Breast epithelium (tissue), 4 donors: ENCODE data around the gene CD8B2. TPM values are rescaled to one million over a fixed set of nuclear protein-coding genes. Genes with fewer than 3 reads are reported as not detected.
"Not testable (repeated sequence)": the region's sequence is repeated elsewhere in the genome, so short reads cannot be mapped to it uniquely, and the experiment has no call there.

Experiments
- DNase-seq, 2 donors: peaks; one replicate each; pipeline ENCODE4 v3.0.0-alpha.2; 2019; ENCODE audit warnings: low spot score in 2 of 2
- H3K27ac ChIP-seq, 2 donors: fragments of 200-600 bp; sonication (generic) in 1 of 2; one replicate each; pipeline ENCODE4 v1.5.1; 2016 to 2019; ENCODE audit warnings: mild to moderate bottlenecking in 1 of 2
- H3K27me3 ChIP-seq, 2 donors: fragments of 200-600 bp; sonication (generic) in 1 of 2; one replicate each; pipeline versions ENCODE4 v1.5.1 to v1.6.0; 2017 to 2019; ENCODE audit warnings: control low read depth in 1 of 2, mild to moderate bottlenecking in 1 of 2
- H3K36me3 ChIP-seq: fragments of 200-600 bp; one replicate; pipeline ENCODE4 v1.5.1; 2019
- H3K4me1 ChIP-seq, 2 donors: fragments of 200-600 bp; sonication (generic); one replicate each; pipeline ENCODE4 v1.5.1; 2016 to 2019; ENCODE audit warnings: control low read depth in 1 of 2
- H3K4me3 ChIP-seq, 3 donors: fragments of 200-600 bp; sonication (generic); 1 replicate in 2 of 3; 2 replicates in 1 of 3; pipeline ENCODE4 v1.5.1; 2016 to 2019; ENCODE audit warnings: mild to moderate bottlenecking in 3 of 3, moderate library complexity in 2 of 3
- H3K9me3 ChIP-seq, 2 donors: fragments of 200-600 bp; sonication (generic) in 1 of 2; one replicate each; pipeline ENCODE4 v1.5.1; 2016 to 2019; ENCODE audit warnings: control low read depth in 1 of 2
- POLR2A ChIP-seq: fragments of 450-650 bp; IDR thresholded peaks from one replicate; pipeline ENCODE4 v1.6.1; 2016; ENCODE audit warnings: antibody characterized with exemption, mild to moderate bottlenecking, moderate library complexity
- POLR2AphosphoS5 ChIP-seq, 3 donors: sonication (generic); formaldehyde crosslinking; IDR thresholded peaks; one replicate each; pipeline ENCODE4 v1.6.1; 2017; ENCODE audit warnings: antibody characterized with exemption in 3 of 3
- intact Hi-C: fragments of 100-400 bp; cut with DNase I; formaldehyde crosslinking; loops from one replicate; pipeline ENCODE4 v1.15.1; 2023; ENCODE audit warnings: low total_unique reads
- total RNA-seq, 3 donors: library from RNA; depleted of rRNA; stranded (reverse); fragments of >200 nt; gene quantifications; one replicate each; pipeline ENCODE4 v1.1.0, GENCODE V29; 2016
- TF ChIP-seq, protein P1 (sequence below), 3 donors: fragments of 450-650 bp; IDR thresholded peaks; one replicate each; pipeline ENCODE4 v1.5.1; 2016 to 2017; ENCODE audit warnings: antibody characterized with exemption in 3 of 3, mild to moderate bottlenecking in 3 of 3, moderate library complexity in 3 of 3

CD8B2 gene
- total RNA-seq, 3 donors from 2014 or later: under 0.01 to 0.29 TPM; not detected in 1

GRCh38 chr2:106565599-106565998 lies 78.4 kb downstream of the CD8B2 start:
- Histone ChIP-seq H3K27me3 (no peaks in the 10 kb centered on the region), H3K4me1 (peaks cover 0 to 9% of the 10 kb centered on the region in 2 donors)
- intact Hi-C loops: no loop called here

DNA sequence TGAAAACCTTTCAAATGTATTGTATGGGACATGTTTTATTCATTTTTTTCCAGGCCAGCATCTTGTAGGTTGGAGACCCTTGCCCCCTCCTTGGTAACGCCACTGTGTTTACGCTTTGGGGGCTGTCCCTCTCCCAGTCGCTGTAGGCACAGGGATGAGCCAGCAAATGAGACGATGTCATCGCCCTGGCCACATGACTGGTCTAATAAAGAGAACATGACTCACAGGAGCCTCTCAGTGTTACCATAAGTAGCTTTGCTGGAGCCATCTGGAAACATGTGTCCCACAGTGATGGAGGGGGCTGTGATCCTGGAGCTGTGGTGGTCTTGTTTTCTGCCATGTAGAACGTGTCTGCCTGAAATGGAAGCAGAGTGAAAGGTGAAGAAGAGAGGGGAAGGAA lies 78.9 kb downstream of the CD8B2 start:
- Histone ChIP-seq H3K4me3 (no peak overlapping the region), H3K27ac (no peak overlapping the region), H3K4me1 (peaks cover 0 to 5% of the 10 kb centered on the region in 2 donors), H3K27me3 (no peaks in the 10 kb centered on the region), H3K36me3 (no peaks in the 10 kb centered on the region), H3K9me3 (no peaks in the 10 kb centered on the region)
- TF ChIP-seq, protein P1, sequence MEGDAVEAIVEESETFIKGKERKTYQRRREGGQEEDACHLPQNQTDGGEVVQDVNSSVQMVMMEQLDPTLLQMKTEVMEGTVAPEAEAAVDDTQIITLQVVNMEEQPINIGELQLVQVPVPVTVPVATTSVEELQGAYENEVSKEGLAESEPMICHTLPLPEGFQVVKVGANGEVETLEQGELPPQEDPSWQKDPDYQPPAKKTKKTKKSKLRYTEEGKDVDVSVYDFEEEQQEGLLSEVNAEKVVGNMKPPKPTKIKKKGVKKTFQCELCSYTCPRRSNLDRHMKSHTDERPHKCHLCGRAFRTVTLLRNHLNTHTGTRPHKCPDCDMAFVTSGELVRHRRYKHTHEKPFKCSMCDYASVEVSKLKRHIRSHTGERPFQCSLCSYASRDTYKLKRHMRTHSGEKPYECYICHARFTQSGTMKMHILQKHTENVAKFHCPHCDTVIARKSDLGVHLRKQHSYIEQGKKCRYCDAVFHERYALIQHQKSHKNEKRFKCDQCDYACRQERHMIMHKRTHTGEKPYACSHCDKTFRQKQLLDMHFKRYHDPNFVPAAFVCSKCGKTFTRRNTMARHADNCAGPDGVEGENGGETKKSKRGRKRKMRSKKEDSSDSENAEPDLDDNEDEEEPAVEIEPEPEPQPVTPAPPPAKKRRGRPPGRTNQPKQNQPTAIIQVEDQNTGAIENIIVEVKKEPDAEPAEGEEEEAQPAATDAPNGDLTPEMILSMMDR (IDR thresholded peaks at IDR 0.05): no peak
- TF ChIP-seq POLR2AphosphoS5 (IDR thresholded peaks at IDR 0.05): no peak
- no peak for TF ChIP-seq POLR2A
- intact Hi-C loops: no loop called here
- no peak for DNase-seq

More at GRCh38 chr2:106565599-106565998, 78.4 kb downstream of the CD8B2 start:
- Histone ChIP-seq H3K36me3 (no peaks in the 10 kb centered on the region), H3K27ac (no peak overlapping the region), H3K4me3 (no peak overlapping the region), H3K9me3 (no peaks in the 10 kb centered on the region)
- no peak for DNase-seq
- TF ChIP-seq POLR2AphosphoS5 (IDR thresholded peaks at IDR 0.05): no peak
- TF ChIP-seq, protein P1 (IDR thresholded peaks at IDR 0.05): no peak
- no peak for TF ChIP-seq POLR2A

DNA sequence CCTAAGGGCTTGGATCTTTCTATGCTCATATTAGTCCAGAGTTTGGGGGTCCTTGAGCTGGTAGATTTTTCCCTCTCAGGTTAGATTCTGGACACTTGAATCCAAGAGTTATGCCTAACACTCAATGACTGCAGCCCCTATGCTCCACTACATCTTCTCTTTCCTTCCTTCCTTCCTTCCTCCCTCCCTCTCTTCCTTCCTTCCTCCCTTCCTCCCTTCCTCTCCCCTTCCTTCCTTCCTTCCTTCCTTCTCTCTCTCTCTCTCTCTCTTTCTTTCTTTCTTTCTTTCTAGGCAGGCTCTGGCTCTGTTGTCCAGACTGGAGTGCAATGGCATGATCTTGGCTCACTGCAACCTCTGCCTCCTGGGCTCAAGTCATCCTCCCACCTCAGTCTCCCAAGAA lies 79.3 kb downstream of the CD8B2 start:
- H3K27me3 ChIP-seq, H3K27ac ChIP-seq, DNase-seq, H3K9me3 ChIP-seq, H3K4me3 ChIP-seq, H3K4me1 ChIP-seq, H3K36me3 ChIP-seq, intact Hi-C loops: not testable (repeated sequence)

- Histone ChIP-seq H3K36me3 (no peaks in the 10 kb centered on the region), H3K27me3 (no peaks in the 10 kb centered on the region), H3K9me3 (no peaks in the 10 kb centered on the region), H3K27ac (no peak overlapping the region), H3K4me1 (no peaks in the 10 kb centered on the region), H3K4me3 (no peak overlapping the region)
- TF ChIP-seq POLR2A: no peak
- TF ChIP-seq, protein P1 (IDR thresholded peaks at IDR 0.05): no peak
- TF ChIP-seq POLR2AphosphoS5 (IDR thresholded peaks at IDR 0.05): no peak
- DNase-seq: no peak
- intact Hi-C loops: no loop called here
Measured at GRCh38 chr2:106570316-106570715, 83.2 kb downstream of the CD8B2 start.

Other genes with a start within 250 kb of the CD8B2 start
- 1 to 10 TPM in 2 of 3 donors, under 1 TPM in 1; 0.80 to 2.2 (median 1.6) TPM for gene RGPD3, start 19.0 kb upstream of the CD8B2 start, total RNA-seq